GM12801 (cell line): ENCODE results near the gene GBX1.

Experiments
- CTCF ChIP-seq: IDR thresholded peaks from one replicate; pipeline ENCODE4 v1.5.1; 2011; ENCODE audit warnings: control low read depth; ENCODE audit not compliant: insufficient read length; ENCODE audit errors: extremely low read depth

GBX1 gene

GRCh38 chr7:151167197-151167961 lies at the start of gene GBX1:
Gene GBX1 (minus strand): TSS chr7:151167694. CDS start chr7:151167548, 146 bp downstream.
- no peak for TF ChIP-seq CTCF

- no peak for TF ChIP-seq CTCF
Observed at GRCh38 chr7:151215396-151215795, 47.9 kb upstream of the GBX1 start.

- no peak for TF ChIP-seq CTCF
Observed at GRCh38 chr7:151213826-151214225, 46.3 kb upstream of the GBX1 start.

- TF ChIP-seq CTCF: no peak
Observed at GRCh38 chr7:151212626-151213025, 45.1 kb upstream of the GBX1 start.

GRCh38 chr7:151211155-151211772 lies 43.8 kb upstream of the GBX1 start:
- TF ChIP-seq CTCF: no peak

GRCh38 chr7:151210087-151210854 lies 42.8 kb upstream of the GBX1 start, which contains the start of gene H2BK1:
Gene H2BK1 (minus strand): TSS chr7:151210488. CDS start chr7:151210318, 170 bp downstream.
- no peak for TF ChIP-seq CTCF

- TF ChIP-seq CTCF: no peak
Observed at GRCh38 chr7:151209588-151209987, 42.1 kb upstream of the GBX1 start.
